ENCODE measurements around the gene METAP1.

- TF ChIP-seq CTCF (conservative IDR thresholded peaks at IDR 0.05; ENCODE audit: low read length) (no peak), EZH2phosphoT487 (IDR thresholded peaks at IDR 0.05; ENCODE audit: borderline replicate concordance, low read depth, low read length) (no peak)
Measured at GRCh38 chr4:99091216-99091575, 95.7 kb downstream of the METAP1 start.

Measured in OCI-LY7 (cell line).